Left kidney (tissue), 2 donors: ENCODE data around the gene PRRT1. TPM values are rescaled to one million over a fixed set of nuclear protein-coding genes. Genes with fewer than 3 reads are reported as not detected.
"Not testable (repeated sequence)": the region's sequence is repeated elsewhere in the genome, so short reads cannot be mapped to it uniquely, and the experiment has no call there.

ENCODE experiments used
- DNase-seq: peaks from one replicate; pipeline ENCODE4 v3.0.0-alpha.2; 2013
- polyA plus RNA-seq: library from polyadenylated mRNA; unstranded; fragments of 120-200 nt; gene quantifications from one replicate; pipeline ENCODE4 v1.2.1, GENCODE V29; 2013; ENCODE audit not compliant: insufficient read length

Gene PRRT1
- polyA plus RNA-seq, 1 donor, result 2.7 TPM

DNA sequence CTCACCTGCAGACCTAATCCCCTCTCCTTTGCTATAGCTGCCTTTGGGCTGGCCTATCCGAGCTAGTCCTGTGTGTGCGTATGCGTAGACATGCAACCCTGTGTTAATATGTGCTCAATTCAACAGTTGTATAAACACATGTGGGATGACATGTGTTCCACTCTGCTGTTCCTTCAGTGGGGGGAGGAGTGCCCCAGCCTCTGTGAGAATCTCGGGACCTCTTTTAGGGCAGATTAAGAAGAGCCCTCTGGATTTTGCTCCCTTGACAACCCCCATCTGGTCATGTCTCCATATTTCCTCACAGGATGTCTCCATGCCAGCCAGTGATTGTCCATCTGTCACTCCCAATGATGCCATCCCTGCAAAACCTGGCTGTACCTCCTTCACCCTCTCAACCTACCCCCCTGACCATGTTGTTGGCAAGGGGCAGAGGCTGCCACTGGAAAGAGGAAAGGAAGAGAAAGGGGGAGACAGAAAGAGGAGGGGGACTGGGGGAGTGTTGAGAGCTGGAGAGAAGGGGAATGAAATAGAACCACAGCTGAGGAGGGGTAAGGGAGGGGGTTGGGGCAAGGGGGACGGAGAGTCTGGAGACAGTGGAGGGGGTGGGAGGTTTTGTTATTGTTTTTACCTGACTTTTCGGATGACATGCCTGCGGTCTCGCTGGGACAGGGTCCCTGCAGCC lies 417 bp downstream of the PRRT1 start:
- DNase-seq, result no peak

DNA sequence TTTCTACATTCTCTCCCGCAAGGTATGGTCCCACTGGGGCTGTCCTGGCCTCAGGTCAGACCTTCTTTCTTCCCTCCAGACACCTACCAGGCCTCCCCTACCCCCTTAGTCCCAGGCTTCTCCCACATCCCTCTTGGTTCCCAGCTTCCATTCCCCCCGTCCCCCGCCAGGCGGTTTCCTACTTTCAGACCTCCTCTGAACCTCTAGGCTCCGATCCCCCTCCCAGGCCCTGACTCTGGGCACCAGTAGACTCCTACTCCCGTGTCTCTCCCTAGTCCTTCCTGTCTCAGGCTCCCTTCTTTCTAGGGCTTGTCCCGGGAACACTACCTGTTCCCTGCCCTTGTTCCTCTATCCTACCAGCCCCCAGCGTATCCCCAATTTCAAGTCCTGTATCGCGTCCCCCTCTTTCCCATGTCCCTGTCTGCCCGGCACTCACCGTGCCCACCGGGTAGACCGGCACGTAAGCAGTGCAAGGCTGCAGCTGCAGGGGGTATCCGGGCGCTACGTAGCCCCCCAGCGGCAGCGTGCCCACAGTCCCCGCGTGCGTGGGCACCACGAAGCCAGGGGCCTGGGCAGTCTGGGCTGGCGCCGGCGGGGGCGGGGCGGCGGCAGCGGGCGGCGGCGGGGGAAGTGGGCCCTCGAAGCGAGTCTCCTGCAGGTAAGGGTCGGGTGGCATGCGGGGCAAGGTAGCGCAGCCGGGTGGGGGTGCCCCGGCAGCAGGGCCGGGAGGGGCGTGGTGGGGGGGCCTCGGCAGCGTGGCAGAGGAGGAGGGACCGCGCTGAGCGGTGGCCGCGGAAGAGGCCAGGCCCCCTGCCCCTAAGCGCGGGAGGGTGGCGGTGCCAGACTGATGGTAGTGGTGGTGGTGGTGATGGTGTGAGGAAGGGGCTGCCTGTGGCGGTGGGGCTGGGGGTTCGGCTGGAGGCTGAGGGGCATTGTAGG lies 1.5 kb downstream of the PRRT1 start:
- no peak for DNase-seq

DNA sequence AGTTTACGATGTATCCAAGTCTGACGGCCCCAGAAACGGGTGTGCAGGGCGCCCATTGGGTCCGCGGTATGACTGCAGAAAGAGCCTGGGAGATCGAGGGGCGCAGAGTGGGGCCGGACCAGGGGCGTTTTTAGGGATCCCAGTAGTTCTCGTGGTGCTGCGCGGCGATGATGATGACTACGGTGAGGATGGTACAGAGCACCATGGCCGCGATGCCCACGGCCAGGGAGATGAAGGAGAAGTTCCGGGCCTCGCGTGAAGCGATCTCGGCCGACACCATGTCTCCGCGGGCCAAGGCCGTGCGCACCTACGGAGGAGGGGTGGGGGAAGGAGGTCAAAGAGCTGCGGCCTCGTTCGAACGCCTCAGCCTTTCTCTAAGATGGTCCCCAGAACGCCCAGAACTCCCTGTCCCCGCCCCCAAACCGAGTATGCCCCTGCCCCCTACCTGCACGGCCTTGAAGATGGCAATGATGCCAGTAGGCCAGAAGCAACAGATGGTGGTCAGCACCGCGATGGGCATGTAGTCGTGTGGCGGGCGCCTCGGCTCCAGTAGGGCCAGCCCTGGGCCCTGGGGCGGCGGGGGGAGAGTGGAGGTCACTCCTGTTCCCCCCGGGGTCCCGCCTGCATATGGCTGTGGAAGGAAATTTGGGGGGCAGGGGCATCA lies 2.5 kb downstream of the PRRT1 start:
- DNase-seq, result no peak

DNA sequence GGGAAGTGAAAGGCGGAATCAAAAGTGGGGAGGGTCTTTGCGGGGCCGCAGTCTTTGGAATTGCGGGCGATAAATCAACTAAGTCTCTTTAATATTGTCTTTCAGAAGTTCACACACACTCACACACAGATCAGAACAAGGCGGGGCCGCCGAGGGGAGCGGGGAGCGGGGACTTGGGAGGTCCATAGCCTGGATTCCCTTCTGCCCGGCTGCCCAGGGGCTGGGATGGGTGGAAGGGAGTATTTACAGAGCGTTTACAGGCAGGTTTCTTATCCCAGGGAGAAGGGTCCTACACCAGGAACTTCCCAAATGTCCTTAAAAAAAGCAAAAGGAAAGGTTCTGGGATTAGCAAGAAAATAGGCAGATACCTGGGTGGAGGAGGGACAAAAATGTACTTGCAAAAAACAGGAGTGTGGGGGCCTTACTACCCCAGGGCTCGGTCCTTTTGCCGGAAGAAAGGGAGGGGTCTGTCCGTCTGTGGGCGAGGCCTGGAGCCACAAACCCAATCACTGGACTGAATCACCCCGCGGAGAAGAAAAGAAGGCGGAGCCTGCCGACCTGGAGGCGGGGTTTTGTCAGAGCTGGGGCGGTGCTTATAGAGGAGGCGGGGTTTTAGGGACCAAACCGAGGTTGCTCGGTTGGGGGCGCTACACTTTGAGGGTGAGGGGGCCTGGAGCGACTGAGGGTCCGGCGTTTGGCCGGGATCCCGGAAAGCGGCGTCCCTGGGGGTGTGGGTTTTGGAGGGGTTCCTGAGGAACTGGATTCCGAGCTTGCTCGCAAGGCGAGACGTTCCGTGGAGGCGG lies 3.2 kb downstream of the PRRT1 start:
- DNase-seq, result peak; percentile 84

DNA sequence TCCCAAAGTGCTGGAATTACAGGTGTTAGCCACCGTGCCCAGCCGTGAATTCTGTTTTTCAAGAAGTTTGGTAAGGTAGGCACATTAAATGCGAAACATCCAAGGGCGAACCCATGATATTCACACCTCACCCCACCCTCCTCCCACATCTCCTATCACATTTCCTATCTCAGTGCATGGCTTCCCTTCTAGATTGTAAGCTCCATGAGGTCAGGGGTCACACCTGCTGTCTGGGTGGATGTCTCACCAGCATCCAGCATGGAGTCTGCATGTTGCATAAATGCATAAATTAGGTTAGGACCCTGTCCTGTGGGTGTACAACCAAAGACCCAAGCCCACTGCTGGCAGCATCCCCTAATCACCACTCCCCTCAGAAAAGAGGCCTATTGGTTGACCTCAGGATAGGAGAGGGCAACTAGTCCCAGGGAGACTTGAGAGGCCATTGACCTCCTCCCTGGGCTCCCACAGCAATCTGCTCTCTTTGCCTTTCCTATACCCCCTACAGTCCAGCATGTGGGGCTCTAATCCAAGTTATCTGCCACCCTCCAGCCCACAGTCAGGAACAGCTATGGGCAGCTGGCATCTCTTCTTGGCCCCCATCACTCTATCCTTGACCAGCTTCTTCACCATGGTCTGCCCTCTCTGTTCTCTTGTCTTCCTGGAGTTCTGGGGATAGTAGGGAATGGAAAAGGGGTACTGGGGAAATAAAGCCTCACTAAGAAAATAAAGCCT lies 4.2 kb downstream of the PRRT1 start:
- DNase-seq, result no peak

DNA sequence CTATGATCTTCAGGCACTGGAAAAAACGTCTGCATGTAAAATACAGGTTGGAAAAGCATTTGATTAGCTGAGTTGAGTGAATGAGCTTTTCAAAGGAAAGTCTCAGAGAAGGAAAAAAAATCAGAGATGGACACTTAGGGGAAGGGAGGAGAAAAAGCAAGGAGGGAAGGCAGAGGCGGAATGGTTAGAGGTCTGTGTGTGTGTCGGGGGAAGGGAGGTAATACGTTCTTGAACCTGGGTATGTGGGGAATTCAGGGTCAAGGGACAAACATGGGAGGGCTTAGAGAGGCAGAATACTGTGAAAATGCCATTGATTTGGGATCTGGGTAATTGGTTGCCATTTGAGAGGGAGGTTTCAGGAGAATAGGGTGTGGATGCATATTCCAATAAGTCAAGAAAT lies 5.1 kb downstream of the PRRT1 start:
- no peak for DNase-seq

DNA sequence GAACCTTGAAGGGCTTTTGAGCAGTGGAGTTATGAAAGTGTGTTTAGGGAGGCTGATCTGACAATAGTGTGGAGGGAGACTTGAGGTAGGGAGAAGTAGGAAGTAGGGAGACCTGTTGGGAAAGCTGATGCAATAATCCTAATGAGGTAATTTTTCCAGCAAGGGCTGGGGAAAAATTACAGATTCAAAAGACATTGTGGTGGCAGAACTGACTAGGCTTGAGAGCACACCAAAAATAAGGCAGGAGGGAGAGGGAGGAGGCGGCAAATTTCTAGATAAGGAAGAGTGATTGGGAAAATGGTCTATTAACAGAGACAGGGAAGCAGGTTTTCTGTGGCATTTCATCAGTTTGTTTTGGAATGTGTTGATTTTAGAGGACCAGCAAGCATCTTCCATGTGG lies 5.5 kb downstream of the PRRT1 start:
- DNase-seq, result no peak

DNA sequence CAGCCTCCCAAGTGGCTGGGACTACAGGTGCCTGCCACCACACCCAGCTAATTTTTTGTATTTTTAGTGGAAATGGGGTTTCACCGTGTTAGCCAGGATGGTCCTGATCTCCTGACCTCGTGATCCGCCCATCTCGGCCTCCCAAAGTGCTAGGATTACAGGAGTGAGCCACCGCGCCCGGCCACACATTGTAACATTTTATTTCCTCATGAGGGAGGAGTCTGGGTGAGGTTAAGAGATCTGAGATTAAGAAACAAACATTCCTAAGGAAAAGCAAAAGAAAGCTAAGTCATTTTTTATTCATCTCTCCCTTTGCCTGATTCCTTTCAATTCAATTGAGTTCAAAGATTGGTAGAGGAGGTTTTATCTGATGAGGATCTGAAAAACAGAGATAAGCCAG lies 7.5 kb downstream of the PRRT1 start:
- DNase-seq, result not testable (repeated sequence)

DNA sequence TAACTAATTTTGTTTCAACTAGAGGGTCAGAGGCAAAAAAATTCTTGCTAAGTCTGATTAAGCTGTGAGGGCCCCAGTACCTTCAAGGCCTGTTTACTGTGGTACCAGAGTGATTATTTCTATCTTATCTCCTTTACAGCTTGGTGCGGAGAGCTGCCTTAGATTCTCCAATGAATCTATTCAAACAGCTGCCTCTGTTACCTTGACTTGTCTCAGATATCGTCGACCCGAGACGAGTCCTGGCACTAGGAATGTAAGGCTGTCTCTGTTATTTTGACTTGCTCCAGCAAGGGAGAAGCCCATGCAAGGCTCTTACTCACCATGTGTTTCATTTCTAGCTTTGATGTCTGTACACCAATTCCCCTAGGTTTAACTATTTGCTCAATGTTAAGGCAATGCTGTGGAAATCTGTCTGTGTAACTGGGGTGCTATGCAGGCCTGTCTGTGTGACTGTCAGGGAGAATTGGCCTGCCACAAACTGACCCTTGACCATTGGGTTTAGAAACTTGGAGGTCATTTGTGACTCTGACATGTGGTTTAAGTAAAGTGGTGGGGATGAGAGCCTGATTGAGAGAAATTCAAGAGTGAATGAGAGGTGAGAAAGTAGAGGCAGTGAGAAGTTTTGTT lies 11.2 kb downstream of the PRRT1 start:
- no peak for DNase-seq

DNA sequence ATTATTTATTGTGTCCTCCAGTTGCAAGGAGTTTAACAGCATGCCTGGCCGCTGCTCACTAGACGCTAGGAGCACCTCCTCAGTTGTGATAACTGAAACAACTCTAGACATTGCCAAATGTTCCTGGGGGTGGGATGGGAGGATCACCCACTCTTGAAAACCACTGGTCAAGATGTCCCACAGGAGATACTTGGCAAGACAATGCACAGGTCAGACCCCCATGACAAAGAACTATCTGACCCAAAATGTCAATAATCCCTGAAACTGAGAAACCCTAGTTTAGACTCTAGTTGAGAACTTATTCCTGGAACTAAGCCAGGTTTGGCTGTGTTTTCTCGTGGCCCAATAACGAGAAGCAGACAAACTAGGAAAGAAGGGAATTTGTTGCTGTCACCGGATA lies 12.1 kb downstream of the PRRT1 start:
- DNase-seq, result no peak

DNA sequence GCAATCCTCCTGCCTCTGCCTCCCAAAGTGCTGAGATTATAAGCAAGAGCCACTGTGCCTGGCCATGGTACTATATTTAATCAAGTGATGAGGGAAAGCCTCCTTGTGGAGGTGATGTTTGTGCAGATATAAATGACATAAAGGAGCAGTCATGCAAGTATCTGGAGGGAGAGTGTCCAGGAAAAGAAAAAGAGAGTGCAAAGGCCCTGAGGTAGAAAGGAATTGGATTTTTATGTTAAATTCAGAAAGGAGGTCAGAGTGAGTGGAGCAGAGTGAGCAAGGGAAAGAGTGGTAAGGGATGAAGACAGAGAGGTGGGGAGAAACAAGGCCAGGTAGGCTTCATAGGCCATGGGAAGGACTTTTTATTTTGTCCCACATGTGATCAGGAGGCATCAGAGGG lies 14.3 kb downstream of the PRRT1 start:
- no peak for DNase-seq

DNA sequence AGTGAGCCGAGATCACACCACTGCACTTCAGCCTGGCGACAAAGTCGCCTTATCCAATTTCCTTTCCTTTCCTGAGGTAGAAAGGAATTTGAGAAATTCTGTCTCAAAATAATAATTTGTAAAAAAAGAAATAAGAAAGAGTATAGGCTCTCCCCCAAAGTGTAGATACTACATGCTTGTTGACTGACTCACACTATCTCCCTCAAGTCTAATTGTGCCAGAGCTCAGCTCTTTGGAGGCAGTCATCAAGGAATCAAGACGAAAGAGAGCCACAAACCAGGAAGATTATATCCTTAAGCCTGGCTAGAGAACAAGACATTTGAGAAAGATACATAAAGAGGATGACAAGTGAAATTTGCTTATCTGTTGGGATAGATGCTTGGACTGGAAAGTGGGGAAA lies 18.0 kb downstream of the PRRT1 start:
- no peak for DNase-seq

DNA sequence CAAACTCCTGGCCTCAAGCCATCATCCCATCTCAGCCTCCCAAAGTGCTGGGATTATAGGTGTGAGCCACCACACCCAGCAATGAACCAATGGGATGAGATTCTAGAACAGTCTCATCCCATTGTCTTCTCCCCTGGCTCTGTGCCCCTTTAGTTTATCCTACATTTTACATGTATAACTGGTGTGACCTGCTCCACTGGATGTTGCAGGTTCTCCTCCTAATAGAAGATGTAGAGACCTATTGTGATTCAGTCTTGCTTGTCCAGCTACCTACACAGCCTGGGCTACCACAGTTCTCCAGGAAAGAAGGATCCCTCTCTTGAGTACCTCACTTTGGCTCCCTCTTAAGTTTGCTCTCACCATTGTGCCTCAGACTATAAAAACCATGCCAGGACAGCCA lies 19.6 kb downstream of the PRRT1 start:
- no peak for DNase-seq

DNA sequence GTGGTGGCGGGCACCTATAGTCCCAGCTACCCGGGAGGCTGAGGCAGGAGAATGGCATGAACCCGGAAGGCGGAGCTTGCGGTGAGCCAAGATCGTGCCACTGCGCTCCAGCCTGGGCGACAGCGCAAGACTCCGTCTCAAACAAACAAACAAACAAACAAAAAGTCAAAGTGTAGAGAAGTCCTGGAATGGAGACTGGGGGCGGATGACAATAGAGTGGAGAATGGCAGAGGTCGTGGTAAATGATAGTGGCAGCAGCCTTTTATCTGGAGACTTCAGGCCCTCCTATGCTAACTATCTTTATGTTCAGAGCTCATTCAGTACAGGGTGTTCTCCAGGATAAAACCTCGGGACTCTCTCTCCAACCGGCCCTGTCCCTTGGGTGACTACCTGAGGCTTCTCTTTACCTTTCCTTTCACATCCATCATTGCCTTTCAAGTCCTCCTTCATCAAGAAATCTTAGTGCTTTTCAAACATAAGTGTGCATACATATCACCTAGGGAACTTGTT lies 20.2 kb downstream of the PRRT1 start:
- DNase-seq, result no peak

DNA sequence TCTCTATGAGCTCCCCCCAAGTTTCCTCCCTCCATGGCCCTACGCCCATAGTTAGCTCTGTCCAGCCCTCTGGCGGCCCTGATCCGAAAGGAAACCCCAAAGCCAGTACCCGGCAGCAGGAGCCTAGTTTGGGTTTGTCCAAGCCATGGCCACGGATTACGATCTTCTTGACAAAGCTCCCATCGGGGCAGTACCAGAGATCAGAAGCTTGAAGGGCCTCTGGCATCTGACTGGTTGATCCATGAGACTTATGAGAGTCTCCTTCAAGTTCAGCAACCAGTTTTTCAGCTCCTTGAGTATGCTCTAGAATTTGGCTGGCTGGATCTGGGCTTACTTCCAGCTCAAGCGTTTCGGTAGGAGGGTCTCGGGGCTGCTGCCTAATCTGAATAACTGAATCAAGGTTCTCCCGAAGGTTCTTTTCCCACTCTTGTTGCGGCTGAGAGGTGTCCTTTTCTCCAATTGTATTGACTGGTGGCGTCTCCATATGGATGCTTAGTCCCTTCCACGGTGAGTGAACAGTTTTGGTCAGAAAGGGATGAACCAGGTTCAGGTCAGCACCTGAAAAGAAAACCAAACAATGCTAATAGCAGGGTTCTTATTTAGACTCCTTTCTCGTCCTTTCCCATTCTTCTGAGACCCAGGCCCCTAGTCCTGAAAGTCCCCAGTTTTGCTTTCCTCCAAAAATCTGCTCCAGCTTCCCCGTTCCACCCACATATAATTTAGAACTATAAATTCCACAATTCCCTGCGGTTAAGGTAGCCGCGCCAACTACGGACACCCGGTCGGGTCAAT lies 22.2 kb downstream of the PRRT1 start:
- DNase-seq, result no peak

DNA sequence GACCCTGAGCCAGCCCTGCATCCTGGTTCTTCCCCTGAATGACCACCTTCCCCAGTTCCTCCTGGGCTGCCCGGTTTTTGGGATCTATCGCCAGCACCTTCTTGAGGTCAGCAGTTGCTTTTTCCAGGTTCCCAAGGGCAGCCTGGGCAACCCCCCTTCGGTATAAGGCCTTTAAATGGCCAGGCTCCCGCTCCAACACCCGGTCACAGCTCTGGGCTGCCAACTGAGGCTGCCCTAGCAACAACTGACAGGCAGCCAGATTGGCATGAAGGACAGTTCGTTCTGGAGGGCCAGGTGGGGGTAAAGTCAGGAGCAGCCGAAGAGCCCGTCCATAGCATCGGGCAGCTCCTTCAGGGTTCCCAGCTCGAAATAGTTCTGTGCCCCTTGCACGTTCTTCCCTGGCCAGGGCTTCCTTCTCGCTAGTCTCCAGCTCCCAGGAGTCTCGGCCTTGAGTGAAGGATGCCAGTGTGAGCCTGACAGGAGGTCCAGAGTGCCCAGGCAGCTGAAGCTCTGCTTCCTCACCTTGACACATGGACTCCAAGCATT lies 22.9 kb downstream of the PRRT1 start:
- no peak for DNase-seq

DNA sequence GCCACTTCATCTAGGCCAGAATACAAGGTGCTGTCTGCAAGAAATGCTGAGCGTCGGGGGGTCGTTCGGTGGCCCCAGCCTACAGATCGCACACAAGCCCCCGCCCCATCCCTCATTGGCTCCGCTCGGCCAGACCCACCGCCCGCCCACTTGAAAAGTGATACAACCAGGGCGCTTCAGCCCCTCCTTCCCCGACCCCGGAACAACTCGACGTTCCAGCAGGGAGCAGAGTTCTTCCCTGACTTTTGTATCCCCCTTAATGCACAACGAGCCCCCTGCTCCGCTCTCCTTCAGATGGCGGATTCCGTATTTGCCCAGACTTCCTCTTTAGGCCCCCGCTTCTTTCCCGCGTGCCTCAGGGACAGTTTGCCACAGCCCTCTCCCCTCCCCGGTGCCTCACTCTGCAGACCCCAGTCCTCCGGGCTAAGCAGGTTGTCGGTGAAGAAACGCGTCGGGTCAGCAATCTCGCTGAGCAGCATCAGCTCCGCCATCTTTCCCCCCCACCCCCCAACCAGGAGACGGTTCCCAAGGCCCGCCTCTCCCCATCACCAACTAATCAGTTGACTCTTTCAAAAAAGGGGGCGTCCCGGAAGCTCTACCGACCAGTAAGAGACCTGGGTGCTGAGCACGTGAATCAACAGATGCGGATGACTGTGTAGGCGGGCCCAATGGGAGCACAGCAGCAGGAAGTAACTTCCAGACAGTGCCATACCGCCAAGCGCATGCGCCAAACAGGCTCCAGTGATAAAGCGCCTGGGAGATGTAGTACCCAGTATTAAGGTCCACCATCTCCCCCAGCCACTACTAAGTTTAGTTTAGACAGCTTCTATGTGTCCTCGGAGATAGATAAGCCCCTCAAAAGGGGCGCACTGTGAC lies 23.8 kb downstream of the PRRT1 start, which contains the start of gene ATF6B:
ATF6B (minus strand) TSS at position 530 of the 876 bp plus-strand sequence; CDS start at position 491, 39 bp downstream.
- peak; percentile 99 for DNase-seq

DNA sequence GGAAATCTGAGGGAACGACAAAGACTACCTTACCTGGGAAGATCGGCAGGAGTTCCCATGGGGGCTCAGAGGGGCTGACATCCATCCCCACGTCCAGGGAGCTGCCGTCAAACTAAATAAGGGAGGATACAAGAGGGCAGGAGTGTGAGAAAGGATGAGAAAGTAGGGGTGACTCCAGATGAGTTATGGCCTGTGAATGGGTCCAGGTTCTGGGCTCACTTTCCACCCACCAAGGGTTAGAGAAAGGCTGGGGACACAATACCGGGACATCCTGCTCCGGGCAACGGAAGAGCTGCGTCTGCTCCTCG lies 24.4 kb downstream of the PRRT1 start:
- DNase-seq, result no peak

DNA sequence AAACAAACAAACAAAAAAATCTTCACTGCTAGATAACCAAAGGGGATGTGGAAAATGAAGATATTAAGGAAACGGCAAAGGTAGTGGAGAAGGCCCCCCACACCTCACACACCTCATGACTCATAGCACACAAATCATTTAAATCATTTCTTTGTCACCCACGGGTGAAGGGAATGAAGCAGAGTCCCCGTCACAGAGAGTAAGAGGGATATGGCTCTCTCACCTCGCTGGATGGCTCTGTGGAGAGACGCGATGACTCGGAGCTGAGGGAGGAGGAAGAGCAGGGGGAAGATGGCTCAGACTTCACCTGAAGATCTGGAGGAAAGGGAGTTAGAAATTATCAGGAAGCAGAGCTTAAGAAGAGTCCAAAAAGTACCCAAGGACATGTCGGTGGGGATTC lies 24.9 kb downstream of the PRRT1 start:
- no peak for DNase-seq
